Measurements from ENCODE around the gene NPY4R.
"Not testable (repeated sequence)": the region's sequence is repeated elsewhere in the genome, so short reads cannot be mapped to it uniquely, and the experiment has no call there.

The NPY4R gene

DNA sequence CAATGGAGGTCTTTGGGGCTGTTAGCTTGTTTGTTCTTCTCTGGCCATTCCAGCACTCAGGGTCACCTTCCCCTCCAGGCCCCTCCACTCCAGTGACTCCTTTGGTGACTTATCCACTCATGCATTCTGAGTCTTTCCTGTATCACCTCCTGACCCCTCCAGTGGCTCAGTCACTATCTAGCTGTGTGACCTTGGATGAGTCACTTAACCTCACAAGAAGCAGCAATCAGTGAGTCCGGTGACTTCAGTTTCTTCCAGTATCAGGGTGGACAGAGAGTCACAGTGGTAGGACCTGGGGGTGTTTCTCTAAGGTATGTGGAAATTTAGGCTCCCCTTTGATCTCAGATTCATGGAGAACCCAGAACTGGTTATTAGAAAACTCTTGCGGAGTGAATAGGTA, 9.8 kb downstream of the NPY4R start:
- DNase-seq = not testable (repeated sequence)

DNA sequence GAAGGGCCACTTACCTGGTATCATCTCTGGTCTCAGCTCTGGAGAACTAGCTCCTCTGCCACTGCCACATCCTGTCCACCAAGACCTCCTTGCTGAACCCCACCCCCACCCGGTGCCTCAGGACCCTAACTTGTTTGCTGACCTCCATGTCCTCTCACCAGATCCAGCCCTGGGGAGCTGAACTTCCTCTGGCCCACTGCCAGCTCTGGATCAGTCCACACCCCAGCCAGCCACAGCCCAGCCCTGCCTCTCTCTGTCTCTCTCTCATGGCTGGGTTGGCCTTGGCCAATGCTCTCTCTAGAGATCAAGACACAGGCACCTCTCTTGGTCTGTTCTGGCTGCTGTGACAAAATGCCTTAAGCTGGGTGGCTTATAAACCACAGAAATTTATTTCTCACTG, 14.4 kb downstream of the NPY4R start:
- DNase-seq = not testable (repeated sequence)

GRCh38 chr10:46450829-46451228, 14.9 kb downstream of the NPY4R start:
- DNase-seq = not testable (repeated sequence)

DNA sequence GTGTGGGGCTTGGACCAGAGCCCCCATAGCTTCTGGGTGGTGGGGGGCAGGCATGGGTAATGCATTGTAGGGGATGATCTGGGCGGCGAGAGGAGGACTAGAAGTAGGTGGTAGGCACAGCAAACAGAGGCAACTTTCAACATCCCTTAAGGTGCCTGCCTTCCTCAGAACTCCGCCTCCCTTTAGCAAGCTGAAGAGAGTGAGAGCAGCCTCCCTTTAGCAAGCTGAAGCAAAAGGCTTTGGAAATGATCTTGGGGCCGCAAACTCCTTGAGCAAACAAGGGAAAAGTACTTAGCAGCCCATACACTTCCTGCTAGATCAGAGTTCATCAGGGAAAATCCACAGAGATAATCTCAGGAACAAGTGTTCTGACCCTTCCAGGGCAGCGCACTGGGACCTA, 18.3 kb downstream of the NPY4R start:
- DNase-seq = not testable (repeated sequence)

DNA sequence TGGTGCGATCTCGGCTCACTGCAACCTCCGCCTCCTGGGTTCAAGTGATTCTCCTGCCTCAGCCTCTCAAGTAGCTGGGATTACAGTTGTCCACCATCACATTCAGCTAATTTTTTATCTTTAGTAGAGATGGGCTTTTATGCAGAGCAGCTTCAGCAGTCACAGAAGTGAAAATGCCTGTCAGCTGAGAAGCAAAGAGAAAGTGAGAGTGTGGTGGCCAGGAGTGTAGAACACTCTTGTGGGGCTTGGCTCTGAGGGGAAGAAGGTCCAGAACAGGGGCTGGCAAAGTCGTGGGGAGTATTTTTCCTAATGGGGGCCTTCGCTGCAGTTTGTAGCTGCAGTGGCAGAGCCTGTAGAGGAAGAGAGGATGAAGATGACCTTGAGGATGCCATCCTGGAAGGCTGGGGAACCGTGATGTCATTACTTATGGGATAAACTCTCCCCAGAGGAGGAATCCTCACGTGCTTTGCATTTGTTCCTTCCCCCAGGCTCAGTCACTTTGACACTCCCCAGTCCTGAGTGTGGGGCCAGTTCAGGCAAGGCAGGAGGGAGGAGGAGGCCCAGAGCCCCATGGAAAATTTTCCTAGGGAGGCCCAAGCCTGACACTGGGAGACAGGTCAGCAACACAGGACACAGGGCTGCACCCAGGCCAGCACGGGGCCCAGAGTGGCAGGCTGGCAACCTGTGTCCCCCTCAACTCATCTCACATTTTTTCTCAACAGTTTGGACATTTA, 20.2 kb downstream of the NPY4R start:
- not testable (repeated sequence) for DNase-seq

DNA sequence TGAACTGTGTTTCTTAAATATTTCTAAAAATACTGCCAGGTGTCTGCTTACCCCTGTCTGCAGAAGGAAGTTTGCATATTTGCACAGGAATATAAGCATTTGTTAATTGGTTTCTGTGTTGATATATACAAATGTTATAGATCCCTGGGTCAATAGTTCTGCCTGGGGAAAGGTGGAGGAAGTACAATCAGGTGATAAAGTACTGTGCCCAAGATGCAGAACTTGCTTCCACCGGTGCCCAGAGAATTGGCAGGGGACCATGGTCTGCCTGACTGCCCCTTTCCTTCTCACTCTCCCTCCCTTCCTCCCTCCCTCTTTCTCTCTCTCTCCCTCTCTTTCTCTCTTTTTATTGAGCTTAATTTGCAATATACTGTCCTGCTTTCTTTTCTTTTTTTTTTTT, 22.3 kb downstream of the NPY4R start:
- not testable (repeated sequence) for DNase-seq

DNA sequence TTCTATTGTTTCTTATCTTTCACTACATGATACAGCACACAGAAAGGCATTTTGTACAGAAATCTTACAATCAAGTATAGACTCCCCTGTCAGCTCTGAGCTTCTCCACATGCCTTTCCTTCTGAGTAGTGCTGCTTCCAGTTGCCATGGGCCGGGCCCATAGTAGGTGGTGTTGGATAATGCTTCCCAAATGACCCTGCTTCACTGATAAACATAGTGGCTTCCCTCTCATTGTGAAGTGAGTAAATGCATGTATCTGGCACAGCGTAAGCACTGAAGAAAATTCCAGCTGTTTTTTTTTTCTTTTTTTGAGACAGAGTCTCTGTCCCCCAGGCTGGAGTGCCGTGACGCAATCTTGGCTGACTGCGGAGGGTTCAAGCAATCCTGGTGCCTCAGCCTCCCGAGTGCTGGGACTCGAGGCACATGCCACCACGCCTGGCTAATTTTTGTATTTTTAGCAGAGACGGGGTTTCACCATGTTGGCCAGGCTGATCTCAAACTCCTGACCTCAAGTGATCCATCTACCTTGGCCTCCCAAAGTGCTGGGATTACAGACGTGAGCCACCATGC, 23.0 kb downstream of the NPY4R start:
- DNase-seq = not testable (repeated sequence)

- peak; percentile 36 for DNase-seq
Measured at GRCh38 chr10:46441837-46442278, 23.9 kb downstream of the NPY4R start.

- DNase-seq = not testable (repeated sequence)
Measured at GRCh38 chr10:46440942-46441341, 24.8 kb downstream of the NPY4R start.

DNA sequence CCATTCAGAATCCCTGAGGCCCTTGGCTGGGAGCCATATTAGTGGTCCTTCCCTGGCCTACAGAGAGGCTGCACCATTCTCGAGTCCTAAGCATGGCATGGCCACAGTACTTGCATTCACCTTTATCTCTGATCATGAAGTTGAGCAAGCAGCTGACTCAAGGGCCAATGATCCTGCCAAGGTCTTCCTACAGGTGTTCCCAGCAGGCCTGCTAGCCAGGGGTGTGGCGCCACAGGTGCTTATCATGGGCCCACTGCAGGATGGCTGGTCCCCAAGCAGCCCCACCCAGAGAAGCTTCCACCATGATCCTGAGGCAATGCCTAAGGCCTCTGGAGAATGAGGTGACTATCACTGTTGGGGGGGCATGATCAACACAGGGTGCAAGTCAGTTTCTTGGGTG, 42.2 kb downstream of the NPY4R start:
- not testable (repeated sequence) for DNase-seq

GRCh38 chr10:46419570-46420379, 46.0 kb downstream of the NPY4R start:
- DNase-seq = not testable (repeated sequence)

DNA sequence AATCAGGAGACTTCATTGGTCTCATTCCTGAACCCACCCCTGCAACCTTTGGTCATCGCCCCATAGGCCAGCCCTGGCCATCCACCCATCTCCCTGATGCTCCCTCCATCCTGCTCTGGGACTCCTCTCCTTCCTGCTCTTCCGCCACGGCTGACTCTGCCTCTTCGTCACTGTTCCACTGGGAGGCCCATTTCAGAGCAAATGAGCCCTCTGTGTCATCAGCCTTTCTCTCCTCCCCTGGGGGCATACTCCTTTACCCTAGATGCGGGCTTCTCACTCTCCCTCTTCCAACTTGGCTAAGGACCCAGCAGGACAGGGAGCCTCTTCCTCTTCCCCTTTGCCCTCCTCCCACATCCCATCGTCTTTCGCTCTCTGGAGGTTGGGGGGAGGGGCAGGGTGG, 47.5 kb downstream of the NPY4R start:
- not testable (repeated sequence) for DNase-seq

- not testable (repeated sequence) for DNase-seq
Measured at GRCh38 chr10:46415291-46415690, 50.5 kb downstream of the NPY4R start.

DNA sequence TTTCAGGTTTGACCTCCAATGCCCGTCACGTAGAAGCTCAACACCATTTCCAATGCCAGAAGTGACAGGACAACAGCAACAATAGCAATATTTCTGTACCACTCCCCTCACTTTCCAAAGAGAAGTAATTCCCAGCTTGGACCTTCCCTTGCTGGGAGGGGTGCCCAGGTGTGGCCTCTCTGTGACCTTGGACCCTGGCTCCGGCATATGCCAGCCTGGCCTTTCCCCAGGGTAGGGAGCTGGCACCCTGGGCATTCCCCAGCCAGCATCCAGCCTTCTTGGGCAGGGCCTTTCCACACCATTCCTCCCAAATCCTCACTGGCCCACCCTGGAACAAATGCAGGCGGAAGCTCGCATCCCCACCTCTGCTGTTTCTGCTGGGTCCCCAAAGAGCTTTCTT, 53.1 kb downstream of the NPY4R start:
- DNase-seq = not testable (repeated sequence)

GRCh38 chr10:46411123-46411522, 54.6 kb downstream of the NPY4R start:
- DNase-seq = not testable (repeated sequence)

Measured in hematopoietic multipotent progenitor cell treated with erythropoietin and hydrocortisone succinate and interleukin-3 and kit ligand, for 4 days (in vitro differentiated cells).